Measurements from ENCODE around the gene CPNE2.
"Not testable (repeated sequence)": the region's sequence is repeated elsewhere in the genome, so short reads cannot be mapped to it uniquely, and the experiment has no call there.

Gene CPNE2

DNA sequence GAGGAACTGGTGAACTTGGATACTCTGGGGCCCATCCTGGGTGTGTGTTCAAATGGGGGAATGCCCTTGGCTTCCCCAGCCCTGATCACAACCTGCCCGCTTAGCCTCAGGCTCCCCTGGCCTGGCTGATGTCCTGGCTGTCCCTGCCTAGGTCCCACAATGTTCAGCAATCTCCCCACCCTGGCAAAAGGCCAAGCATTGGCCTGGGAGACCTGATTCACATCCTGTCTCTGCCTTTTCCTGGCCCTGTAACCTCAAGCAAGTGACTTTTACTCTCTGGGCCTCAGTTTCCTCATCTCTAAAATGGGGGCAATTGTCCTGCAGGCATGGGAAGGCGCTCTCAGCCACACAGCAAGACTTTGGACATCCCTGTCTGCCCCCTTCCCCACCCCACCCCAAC, 14.4 kb downstream of the CPNE2 start:
- Histone ChIP-seq H3K4me2 (ENCODE audit: low read length) (no peak overlapping the region), H3K79me2 (ENCODE audit: insufficient read depth, low read length) (no peaks in the 10 kb centered on the region), H4K20me1 (ENCODE audit: insufficient read depth, low read length) (no peaks in the 10 kb centered on the region)

DNA sequence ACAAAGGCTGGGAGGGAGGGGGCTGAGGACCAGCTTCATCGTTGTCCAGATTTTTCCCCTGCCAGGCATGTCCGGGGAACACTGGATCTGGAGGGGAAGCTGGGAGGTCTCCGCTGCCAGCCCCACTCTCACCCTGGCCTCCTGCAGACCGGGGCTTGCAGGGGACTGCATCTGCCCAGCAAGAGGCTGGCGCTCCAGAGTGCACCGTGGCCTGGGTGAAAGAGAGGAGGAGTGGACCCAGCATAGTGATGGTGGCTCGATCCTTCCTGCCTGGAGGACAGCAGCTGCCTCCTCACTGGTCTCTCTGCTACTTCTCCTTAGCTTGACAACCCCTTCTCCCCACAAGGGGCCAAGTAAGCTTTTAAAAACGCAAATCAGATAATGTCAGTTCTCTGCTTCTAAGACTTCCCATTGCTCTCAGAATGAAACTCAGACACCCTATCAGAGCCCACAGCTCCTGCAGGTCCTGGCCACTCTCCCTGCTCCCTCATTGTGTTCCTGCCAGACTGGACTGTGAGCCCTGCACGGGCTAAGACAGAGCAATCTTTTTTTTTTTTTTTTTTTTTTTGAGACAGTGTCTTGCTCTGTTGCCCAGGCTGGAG, 15.0 kb downstream of the CPNE2 start:
- no peak overlapping the region for H2AFZ ChIP-seq (ENCODE audit: low read length)
- no peaks in the 10 kb centered on the region for H4K20me1 ChIP-seq (ENCODE audit: insufficient read depth, low read length)
- H3K79me2 ChIP-seq (ENCODE audit: insufficient read depth, low read length), result no peaks in the 10 kb centered on the region
- no peaks in the 10 kb centered on the region for H3K9me2 ChIP-seq (ENCODE audit: low read depth, low read length)
- peaks cover 3% of the 10 kb centered on the region for H3K4me1 ChIP-seq (ENCODE audit: insufficient read depth, low read length, severe bottlenecking)
- H3K4me2 ChIP-seq (ENCODE audit: low read length), result no peak overlapping the region
- no peak overlapping the region for H3K27ac ChIP-seq (ENCODE audit: low read depth, low read length, poor library complexity, severe bottlenecking)
- H3K9me3 ChIP-seq (ENCODE audit: low read length), result no peaks in the 10 kb centered on the region
- TF ChIP-seq EZH2 (IDR thresholded peaks at IDR 0.05; ENCODE audit: borderline replicate concordance, low read length), result no peak
- TF ChIP-seq, protein P1, sequence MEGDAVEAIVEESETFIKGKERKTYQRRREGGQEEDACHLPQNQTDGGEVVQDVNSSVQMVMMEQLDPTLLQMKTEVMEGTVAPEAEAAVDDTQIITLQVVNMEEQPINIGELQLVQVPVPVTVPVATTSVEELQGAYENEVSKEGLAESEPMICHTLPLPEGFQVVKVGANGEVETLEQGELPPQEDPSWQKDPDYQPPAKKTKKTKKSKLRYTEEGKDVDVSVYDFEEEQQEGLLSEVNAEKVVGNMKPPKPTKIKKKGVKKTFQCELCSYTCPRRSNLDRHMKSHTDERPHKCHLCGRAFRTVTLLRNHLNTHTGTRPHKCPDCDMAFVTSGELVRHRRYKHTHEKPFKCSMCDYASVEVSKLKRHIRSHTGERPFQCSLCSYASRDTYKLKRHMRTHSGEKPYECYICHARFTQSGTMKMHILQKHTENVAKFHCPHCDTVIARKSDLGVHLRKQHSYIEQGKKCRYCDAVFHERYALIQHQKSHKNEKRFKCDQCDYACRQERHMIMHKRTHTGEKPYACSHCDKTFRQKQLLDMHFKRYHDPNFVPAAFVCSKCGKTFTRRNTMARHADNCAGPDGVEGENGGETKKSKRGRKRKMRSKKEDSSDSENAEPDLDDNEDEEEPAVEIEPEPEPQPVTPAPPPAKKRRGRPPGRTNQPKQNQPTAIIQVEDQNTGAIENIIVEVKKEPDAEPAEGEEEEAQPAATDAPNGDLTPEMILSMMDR (IDR thresholded peaks at IDR 0.05; ENCODE audit: low read length), result no peak
- H3K36me3 ChIP-seq (ENCODE audit: insufficient read depth, low read length), result no peaks in the 10 kb centered on the region
- H3F3A ChIP-seq (ENCODE audit: insufficient read depth, low read length), result no peaks in the 10 kb centered on the region
- H3K4me3 ChIP-seq (ENCODE audit: low read depth, low read length, poor library complexity, severe bottlenecking), result no peak overlapping the region
- no peak overlapping the region for H3K9ac ChIP-seq (ENCODE audit: low read length)
- H3K27me3 ChIP-seq (ENCODE audit: insufficient read depth, low read length), result 0 out of 2 replicates have a peak, but pooled peaks cover 3% of the 10 kb centered on the region

More for the DNA sequence above, 14.4 kb downstream of the CPNE2 start:
- Histone ChIP-seq H3K9ac (ENCODE audit: low read length) (no peak overlapping the region), H2AFZ (ENCODE audit: low read length) (no peak overlapping the region), H3K9me2 (ENCODE audit: low read depth, low read length) (no peaks in the 10 kb centered on the region), H3K27ac (ENCODE audit: low read depth, low read length, poor library complexity, severe bottlenecking) (no peak overlapping the region), H3K36me3 (ENCODE audit: insufficient read depth, low read length) (no peaks in the 10 kb centered on the region), H3K4me1 (ENCODE audit: insufficient read depth, low read length, severe bottlenecking) (peaks cover 3% of the 10 kb centered on the region), H3K27me3 (ENCODE audit: insufficient read depth, low read length) (0 out of 2 replicates have a peak, but pooled peaks cover 3% of the 10 kb centered on the region), H3K4me3 (ENCODE audit: low read depth, low read length, poor library complexity, severe bottlenecking) (no peak overlapping the region), H3F3A (ENCODE audit: insufficient read depth, low read length) (no peaks in the 10 kb centered on the region), H3K9me3 (ENCODE audit: low read length) (no peaks in the 10 kb centered on the region)
- TF ChIP-seq, protein P1 (IDR thresholded peaks at IDR 0.05; ENCODE audit: low read length), result no peak
- no peak for TF ChIP-seq EZH2 (IDR thresholded peaks at IDR 0.05; ENCODE audit: borderline replicate concordance, low read length)

DNA sequence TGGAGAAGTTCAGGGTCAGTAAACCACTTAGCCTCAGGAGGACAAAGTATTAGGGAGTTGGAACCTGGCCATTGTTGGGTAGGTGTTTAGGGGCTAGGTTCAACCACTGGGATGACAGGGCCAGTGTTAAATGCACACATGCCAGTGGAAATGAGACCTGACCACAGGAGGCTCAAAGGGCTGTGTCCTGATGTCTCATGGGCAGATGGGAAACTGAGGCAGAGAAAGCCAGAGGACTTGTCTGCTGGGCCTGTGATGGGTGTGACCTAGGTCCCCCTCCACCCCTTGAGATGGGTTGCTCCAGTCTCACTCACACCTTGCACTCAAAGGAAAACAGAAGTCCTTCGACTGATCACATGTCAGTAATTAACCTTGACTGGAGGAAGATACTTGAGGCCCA, 16.0 kb downstream of the CPNE2 start:
- Histone ChIP-seq H3F3A (ENCODE audit: insufficient read depth, low read length) (no peaks in the 10 kb centered on the region), H4K20me1 (ENCODE audit: insufficient read depth, low read length) (no peaks in the 10 kb centered on the region)

DNA sequence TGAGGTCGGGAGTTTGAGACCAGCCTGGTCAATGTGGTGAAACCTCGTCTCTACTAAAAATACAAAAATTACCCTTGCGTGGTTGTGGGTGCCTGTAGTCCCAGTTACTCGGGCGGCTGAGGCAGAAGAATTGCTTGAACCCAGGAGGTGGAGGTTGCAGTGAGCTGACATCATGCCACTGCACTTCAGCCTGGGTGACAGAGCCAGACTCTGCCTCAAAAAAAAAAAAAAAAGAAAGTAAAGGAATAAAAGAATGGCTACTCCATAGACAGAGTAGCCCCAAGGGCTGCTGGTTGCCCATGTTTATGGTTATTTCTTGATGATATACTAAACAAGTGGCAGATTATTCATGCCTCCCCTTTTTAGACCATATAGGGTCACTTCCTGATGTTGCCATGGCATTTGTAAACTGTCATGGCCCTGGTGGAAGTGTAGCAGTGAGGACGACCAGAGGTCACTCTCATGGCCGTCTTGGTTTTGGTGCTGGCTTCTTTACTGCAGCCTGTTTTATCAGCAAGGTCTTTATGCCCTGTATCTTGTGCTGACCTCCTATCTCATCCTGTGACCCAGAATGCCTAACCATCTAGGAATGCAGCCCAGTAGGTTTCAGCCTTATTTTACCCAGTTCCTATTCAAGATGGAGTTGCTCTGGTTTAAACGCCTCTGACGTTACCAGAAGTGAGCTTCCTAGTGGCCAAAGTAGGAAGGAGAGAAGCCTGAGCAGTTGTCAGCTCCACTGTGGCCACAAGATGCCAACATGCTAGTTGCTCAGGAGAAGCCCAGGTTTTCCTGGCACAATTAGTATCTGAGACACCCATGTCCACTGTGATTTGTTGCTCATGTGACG, 17.1 kb downstream of the CPNE2 start:
- not testable (repeated sequence) for H3K79me2 ChIP-seq (ENCODE audit: insufficient read depth, low read length); H4K20me1 ChIP-seq (ENCODE audit: insufficient read depth, low read length); H3F3A ChIP-seq (ENCODE audit: insufficient read depth, low read length); H3K4me1 ChIP-seq (ENCODE audit: insufficient read depth, low read length, severe bottlenecking); H3K9me2 ChIP-seq (ENCODE audit: low read depth, low read length); H2AFZ ChIP-seq (ENCODE audit: low read length); H3K9me3 ChIP-seq (ENCODE audit: low read length); H3K27me3 ChIP-seq (ENCODE audit: insufficient read depth, low read length); H3K4me2 ChIP-seq (ENCODE audit: low read length); H3K9ac ChIP-seq (ENCODE audit: low read length); H3K27ac ChIP-seq (ENCODE audit: low read depth, low read length, poor library complexity, severe bottlenecking); H3K36me3 ChIP-seq (ENCODE audit: insufficient read depth, low read length); H3K4me3 ChIP-seq (ENCODE audit: low read depth, low read length, poor library complexity, severe bottlenecking)

More for the DNA sequence above, 16.0 kb downstream of the CPNE2 start:
- H3K9me2 ChIP-seq (ENCODE audit: low read depth, low read length), result no peaks in the 10 kb centered on the region
- TF ChIP-seq EZH2 (IDR thresholded peaks at IDR 0.05; ENCODE audit: borderline replicate concordance, low read length), result no peak
- TF ChIP-seq, protein P1 (IDR thresholded peaks at IDR 0.05; ENCODE audit: low read length), result no peak
- H3K9ac ChIP-seq (ENCODE audit: low read length), result no peak overlapping the region
- no peak overlapping the region for H2AFZ ChIP-seq (ENCODE audit: low read length)
- no peak overlapping the region for H3K4me3 ChIP-seq (ENCODE audit: low read depth, low read length, poor library complexity, severe bottlenecking)
- no peak overlapping the region for H3K27ac ChIP-seq (ENCODE audit: low read depth, low read length, poor library complexity, severe bottlenecking)
- H3K79me2 ChIP-seq (ENCODE audit: insufficient read depth, low read length), result no peaks in the 10 kb centered on the region
- 0 out of 2 replicates have a peak, but pooled peaks cover 3% of the 10 kb centered on the region for H3K27me3 ChIP-seq (ENCODE audit: insufficient read depth, low read length)
- H3K9me3 ChIP-seq (ENCODE audit: low read length), result no peaks in the 10 kb centered on the region
- no peaks in the 10 kb centered on the region for H3K36me3 ChIP-seq (ENCODE audit: insufficient read depth, low read length)
- H3K4me1 ChIP-seq (ENCODE audit: insufficient read depth, low read length, severe bottlenecking), result peaks cover 3% of the 10 kb centered on the region
- no peak overlapping the region for H3K4me2 ChIP-seq (ENCODE audit: low read length)

Measured in OCI-LY1 (cell line).